GM21526 (cell line): Measurements from ENCODE around the gene ERC2.
"Not testable (repeated sequence)": the region's sequence is repeated elsewhere in the genome, so short reads cannot be mapped to it uniquely, and the experiment has no call there.

Experiments used
- ATAC-seq: cut with Tn5 transposase; IDR thresholded peaks from one replicate; pipeline ENCODE4 v1.9.1; 2021; ENCODE audit warnings: moderate library complexity; ENCODE audit not compliant: unreplicated experiment, low FRiP score

Gene ERC2

GRCh38 chr3:55873523-55874254 lies 594.6 kb downstream of the ERC2 start:
- no peak for ATAC-seq

GRCh38 chr3:55870594-55870993 lies 597.7 kb downstream of the ERC2 start:
- no peak for ATAC-seq

- no peak for ATAC-seq
Measured at GRCh38 chr3:55868347-55868746, 599.9 kb downstream of the ERC2 start.

GRCh38 chr3:55863028-55863427 lies 605.2 kb downstream of the ERC2 start:
- ATAC-seq, result no peak

GRCh38 chr3:55860049-55860721 lies 608.1 kb downstream of the ERC2 start:
- ATAC-seq, result no peak

GRCh38 chr3:55859305-55859704 lies 609.0 kb downstream of the ERC2 start:
- no peak for ATAC-seq

- no peak for ATAC-seq
Measured at GRCh38 chr3:55858727-55859126, 609.5 kb downstream of the ERC2 start.

GRCh38 chr3:55858302-55858701 lies 610.0 kb downstream of the ERC2 start:
- ATAC-seq, result no peak

- ATAC-seq, result no peak
Measured at GRCh38 chr3:55857633-55858032, 610.6 kb downstream of the ERC2 start.

GRCh38 chr3:55855311-55855710 lies 613.0 kb downstream of the ERC2 start:
- no peak for ATAC-seq

- ATAC-seq, result no peak
Measured at GRCh38 chr3:55854494-55854893, 613.8 kb downstream of the ERC2 start.

GRCh38 chr3:55852326-55852725 lies 615.9 kb downstream of the ERC2 start:
- ATAC-seq, result no peak

GRCh38 chr3:55842204-55842603 lies 626.1 kb downstream of the ERC2 start:
- ATAC-seq, result no peak

GRCh38 chr3:55831876-55832275 lies 636.4 kb downstream of the ERC2 start:
- ATAC-seq, result not testable (repeated sequence)

GRCh38 chr3:55828712-55829111 lies 639.6 kb downstream of the ERC2 start:
- no peak for ATAC-seq

GRCh38 chr3:55827786-55828185 lies 640.5 kb downstream of the ERC2 start:
- ATAC-seq, result no peak

GRCh38 chr3:55826731-55827496 lies 641.4 kb downstream of the ERC2 start:
- ATAC-seq, result no peak

- no peak for ATAC-seq
Measured at GRCh38 chr3:55826097-55826496, 642.2 kb downstream of the ERC2 start.

GRCh38 chr3:55824406-55824805 lies 643.9 kb downstream of the ERC2 start:
- no peak for ATAC-seq

GRCh38 chr3:55823829-55824228 lies 644.4 kb downstream of the ERC2 start:
- ATAC-seq, result no peak

- no peak for ATAC-seq
Measured at GRCh38 chr3:55823001-55823400, 645.3 kb downstream of the ERC2 start.
